NCI-H2029 treated with DMSO at 0.1 percent for 48 hours (cell line): ENCODE data around the gene AKR1A1.
A peak's percentile ranks its signal among the peaks of the same experiment; 100 is the strongest.
"Not testable (repeated sequence)": the region's sequence is repeated elsewhere in the genome, so short reads cannot be mapped to it uniquely, and the experiment has no call there.

ENCODE experiments used
- DNase-seq: peaks from one replicate; lab custom pipeline; 2025; lab: John Stamatoyannopoulos, UW

AKR1A1 gene

GRCh38 chr1:45569962-45570581 lies 19.4 kb downstream of the AKR1A1 start:
- DNase-seq: peak; percentile 82

DNA sequence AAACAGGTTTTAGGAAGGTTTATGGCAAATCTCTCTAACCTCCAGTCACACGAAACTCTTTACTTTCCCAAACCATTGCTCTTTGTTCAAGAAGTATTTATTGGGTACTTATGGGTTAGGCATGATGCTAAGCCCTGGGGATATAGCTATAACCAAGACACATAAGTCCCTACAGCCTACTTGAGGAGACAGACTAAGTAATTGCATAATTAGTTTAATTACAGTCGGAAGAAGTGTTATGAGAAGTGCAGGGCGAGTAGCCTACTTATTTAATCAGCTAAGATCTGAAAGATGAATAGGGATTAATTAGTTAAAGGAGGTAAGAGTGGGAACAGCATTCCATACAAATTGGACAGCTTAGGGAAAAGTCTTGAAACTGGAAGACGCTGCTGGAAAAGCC lies 20.0 kb downstream of the AKR1A1 start:
- DNase-seq: no peak

DNA sequence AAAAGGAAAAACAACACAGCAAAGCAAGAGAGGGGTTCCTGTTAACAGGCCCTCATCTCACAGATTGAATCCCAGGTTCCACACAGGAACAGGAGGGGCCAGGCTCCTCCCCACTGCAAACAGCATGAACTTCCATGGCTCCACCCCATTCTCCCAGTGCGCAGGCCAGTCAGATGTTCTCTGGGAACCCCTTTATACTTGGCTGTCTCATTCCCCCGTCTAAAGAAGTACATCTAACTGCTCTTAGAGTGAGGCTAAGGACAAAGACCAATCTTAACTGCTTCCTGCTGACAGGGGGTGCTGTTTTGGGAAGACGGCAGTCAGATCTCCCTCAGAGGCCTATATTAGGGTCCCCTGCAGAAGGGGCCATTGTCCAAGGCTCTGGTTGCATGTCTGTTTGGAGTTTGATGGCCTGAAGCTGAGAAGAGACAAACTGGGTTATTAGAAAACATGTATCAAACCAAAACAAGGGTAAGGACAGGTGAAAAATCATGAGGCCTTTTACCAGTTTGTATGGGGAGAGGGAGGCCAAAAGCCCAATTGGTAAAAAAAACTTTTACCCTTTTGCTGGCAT lies 22.7 kb downstream of the AKR1A1 start:
- DNase-seq: no peak

- DNase-seq: no peak
Measured at GRCh38 chr1:45574105-45574626, 23.5 kb downstream of the AKR1A1 start.

DNA sequence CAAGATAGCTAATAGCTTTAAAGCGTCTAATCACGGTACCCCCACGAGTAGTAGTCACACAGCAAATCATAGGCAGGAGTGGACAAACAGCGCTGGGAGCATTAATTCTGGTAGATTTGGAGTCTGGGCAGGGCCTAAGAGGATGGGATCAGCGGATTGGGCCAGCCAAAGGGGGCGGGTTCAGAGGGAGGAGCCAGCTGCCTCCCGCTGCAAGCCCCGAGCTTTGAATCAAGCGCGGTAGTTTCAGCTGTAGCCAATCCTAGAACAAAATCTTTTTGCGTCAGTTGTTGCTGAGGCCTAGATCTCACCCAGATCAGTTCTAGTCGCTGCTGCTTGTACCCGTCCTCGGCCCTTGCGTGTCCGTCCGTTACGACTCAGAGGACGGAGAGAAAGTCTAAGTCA lies 32.6 kb downstream of the AKR1A1 start:
- peak; percentile 99 for DNase-seq

DNA sequence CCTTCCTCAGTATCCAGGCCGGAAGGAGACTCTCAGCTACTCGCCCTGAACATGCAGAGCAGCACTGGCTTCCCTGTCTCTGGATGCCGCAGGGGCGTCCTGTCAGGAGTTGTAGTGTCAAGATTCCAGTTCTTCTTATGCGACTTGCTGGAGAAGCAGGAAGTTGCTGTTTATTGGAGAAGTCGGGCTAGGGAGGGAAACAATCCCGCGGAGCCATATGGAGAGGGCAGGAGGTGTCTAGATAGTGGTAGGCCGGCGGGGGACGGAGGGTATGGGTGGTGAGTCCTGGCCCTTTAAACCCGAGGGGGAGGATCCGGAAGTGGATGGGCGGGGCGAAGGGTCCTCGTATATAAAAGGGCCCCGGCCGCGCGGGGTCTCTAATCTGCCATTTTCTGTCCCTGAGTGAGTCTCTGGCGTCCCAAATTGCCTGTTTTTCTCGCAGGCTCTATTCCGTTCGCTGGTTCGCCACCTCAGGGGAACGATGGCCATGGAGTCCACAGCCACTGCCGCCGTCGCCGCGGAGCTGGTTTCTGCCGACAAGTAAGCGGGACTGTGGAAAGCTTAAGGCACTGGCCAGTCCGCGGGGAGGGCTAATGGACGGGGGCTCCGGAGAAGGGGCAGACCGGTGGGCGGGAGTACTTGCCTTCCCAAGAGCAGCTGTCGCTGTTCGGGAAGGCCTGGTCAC lies 33.2 kb downstream of the AKR1A1 start, which contains the start of gene NASP:
Gene NASP (plus strand): TSS at position 376 of the 685 bp plus-strand sequence. CDS start 106 bp downstream, at position 482.
- peak; percentile 96 for DNase-seq

GRCh38 chr1:45584351-45585109 lies 33.9 kb downstream of the AKR1A1 start:
- peak; percentile 98 for DNase-seq

- DNase-seq: no peak
Measured at GRCh38 chr1:45585110-45585426, 34.4 kb downstream of the AKR1A1 start.

DNA sequence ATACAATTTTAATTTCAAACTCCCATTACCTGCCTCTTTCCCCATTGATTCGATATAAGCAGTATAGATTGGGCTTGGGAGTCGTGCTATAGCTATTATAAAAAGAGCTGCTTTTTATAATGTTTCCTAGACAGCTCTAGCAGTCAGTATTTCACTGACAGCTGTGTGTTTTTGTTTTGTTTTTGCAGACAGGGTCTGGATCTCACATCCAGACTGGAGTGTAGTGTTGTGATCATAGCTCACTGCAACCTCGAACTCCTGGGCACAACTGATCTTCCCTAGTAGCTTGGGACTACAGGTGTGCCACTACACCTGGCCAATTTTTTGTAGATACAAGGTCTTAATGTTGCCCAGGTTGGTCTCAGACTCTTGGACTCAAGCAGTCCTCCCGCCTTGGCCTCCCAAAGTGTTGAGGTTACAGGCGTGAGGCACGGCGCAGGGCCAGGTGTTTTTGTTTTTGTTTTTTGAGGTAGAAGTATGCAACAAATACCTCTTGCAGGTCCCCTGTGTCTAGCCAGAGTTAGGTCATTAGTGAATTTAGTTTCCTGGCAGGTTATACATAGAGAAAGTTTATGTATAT lies 35.0 kb downstream of the AKR1A1 start:
- DNase-seq: no peak

DNA sequence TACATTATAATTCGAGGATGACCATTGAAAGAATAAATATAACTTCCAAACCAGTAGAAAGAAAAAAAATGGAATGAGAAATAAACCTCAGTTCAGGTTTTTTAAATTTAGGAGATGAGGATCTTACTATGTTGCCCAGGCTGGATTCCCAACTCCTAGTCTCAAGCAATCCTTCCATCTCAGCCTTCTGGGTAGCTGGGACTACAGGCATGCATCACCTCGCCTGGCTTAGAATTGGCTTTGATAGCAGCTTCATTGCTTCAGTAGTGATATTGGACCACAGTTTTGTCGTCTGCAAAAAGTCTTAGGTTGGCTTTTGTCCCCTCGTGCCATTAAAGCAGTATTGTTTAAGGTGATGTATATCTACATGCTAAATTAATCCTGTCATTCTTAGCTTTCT lies 36.1 kb downstream of the AKR1A1 start:
- no peak for DNase-seq

- DNase-seq: no peak
Measured at GRCh38 chr1:45589861-45590260, 39.2 kb downstream of the AKR1A1 start.

DNA sequence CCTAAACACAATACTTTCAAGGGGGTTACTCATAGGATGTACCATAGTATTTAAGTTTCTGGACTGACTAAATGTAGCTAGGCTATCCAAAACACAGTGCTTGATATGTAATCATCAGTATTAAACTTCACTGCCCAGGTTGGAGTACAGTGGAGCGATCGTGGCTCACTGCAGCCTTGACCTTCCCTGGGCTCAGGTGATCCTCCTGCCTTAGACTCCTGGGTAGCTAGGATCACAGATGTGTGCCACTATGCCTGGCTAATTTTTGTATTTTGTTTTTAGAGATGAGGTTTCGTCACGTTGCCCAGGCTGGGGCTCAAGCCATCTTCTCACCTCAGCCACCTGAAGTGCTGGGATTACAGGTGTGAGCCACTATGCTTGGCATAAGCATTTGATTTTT lies 43.8 kb downstream of the AKR1A1 start:
- DNase-seq: no peak

DNA sequence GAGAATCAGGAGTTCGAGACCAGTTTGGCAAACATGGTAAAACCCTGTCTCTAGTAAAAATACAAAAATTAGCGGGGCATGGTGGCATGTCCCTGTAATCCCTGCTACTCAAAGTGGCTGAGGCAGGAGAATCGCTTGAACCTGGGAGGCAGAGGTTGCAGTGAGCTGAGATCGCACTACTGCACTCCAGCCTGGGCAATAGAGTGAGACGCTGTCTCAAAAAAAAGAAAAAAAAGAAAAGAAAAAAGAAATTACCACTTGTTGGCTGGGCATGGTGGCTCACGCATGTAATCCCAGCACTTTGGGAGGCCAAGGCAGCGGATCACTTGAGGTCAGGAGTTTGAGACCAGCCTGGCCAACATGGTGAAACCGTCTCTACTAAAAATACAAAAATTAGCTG lies 46.1 kb downstream of the AKR1A1 start:
- DNase-seq: not testable (repeated sequence)

DNA sequence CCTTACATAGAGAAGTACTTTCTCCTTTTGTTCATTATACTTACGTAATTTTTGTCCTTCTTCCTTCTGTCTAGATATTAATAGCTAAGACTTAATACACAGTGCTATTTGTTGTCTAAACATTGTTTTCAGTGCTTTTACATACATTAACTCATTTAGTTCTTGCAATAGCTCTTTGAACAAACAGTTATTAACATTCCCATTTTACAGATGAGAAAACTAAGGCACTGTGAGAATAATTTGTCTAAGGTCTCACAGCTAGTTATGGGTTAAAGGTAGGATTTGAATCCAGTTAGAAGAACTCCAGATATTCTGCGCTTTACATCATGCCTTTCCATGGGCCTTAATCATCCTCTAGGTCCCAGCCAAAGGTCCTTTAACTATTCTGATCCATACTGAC lies 53.6 kb downstream of the AKR1A1 start:
- DNase-seq: no peak

DNA sequence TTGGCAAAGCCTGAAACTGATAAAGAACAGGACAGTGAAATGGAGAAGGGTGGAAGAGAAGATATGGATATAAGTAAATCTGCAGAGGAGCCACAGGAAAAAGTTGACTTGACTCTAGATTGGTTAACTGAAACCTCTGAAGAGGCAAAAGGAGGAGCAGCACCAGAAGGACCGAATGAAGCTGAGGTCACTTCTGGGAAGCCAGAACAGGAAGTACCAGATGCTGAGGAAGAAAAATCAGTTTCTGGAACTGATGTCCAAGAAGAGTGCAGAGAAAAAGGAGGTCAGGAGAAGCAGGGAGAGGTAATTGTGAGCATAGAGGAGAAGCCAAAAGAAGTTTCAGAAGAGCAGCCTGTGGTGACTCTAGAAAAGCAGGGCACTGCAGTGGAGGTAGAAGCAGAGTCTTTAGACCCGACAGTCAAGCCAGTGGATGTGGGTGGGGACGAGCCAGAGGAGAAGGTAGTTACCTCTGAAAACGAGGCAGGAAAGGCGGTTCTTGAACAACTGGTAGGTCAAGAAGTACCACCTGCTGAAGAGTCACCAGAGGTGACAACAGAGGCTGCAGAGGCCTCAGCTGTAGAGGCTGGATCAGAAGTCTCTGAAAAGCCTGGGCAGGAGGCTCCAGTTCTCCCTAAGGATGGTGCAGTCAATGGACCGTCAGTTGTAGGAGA lies 56.9 kb downstream of the AKR1A1 start:
- no peak for DNase-seq

DNA sequence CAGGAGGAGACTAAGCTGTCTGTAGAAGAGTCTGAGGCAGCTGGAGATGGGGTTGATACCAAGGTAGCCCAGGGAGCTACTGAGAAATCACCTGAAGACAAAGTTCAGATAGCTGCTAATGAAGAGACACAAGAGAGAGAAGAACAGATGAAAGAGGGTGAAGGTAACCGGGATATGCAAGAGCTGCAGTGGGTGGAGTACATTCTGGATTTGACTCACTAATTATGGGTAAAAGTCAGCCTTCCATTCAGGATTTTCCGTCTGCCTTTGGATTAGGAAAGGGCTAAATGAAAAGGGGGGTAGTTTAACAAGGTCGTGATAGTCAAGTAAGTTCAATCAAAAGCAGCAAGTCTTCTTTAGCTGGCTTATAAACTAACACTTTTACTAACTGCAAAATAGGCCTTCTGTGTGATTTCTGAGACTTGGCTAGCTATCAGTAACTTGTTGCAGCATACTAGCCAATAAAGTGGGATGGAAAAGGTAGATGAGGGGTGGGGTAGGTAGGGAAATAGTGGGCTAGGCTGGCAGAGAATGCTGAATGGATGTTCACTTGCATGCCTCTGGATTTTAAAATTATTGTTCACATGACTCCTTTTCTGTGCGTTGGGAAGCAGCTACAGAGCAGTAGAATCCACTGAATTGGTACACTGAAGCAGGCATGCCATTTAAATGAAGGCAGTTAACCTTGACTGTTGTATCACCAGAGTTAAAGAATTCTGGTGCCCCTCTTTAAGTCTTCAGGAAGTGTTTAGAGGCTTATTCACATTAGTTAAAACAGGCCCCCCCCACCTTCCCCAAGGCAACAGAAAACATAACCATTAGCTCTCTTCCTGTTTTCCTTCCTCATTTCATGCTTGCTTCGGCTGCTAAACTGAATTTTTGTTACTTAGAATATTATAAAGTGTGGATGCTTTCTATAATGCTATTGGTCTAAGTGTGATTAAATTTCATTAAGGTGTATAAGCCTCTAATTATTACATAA lies 57.8 kb downstream of the AKR1A1 start:
- DNase-seq: no peak

DNA sequence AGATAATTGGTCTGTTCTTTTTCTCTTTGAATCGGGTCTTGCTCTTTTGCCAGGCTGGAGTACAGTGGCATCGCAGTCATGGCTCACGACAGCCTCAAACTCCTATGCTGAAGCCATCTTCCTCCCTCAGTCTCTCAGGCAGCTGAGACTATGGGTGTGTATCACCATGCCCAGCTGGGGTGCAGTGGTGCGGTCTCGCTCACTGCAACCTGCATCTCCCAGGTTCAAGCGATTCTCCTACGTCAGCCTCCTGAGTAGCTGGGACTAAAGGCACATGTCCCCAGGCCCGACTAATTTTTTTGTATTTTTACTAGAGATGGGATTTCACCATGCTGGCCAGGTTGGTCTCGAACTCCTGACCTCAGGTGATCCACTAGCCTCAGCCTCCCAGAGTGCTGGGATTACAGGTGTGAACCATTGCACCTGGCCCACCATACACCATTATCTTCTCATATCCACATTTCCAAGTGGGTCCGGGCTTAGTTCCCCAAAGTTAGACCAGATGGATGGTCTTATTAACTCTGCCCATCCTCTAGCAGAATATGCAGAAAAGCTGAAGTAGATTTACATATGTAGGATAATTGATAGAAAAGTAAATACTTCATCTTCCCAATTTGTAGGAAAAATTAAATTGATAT lies 60.1 kb downstream of the AKR1A1 start:
- no peak for DNase-seq

DNA sequence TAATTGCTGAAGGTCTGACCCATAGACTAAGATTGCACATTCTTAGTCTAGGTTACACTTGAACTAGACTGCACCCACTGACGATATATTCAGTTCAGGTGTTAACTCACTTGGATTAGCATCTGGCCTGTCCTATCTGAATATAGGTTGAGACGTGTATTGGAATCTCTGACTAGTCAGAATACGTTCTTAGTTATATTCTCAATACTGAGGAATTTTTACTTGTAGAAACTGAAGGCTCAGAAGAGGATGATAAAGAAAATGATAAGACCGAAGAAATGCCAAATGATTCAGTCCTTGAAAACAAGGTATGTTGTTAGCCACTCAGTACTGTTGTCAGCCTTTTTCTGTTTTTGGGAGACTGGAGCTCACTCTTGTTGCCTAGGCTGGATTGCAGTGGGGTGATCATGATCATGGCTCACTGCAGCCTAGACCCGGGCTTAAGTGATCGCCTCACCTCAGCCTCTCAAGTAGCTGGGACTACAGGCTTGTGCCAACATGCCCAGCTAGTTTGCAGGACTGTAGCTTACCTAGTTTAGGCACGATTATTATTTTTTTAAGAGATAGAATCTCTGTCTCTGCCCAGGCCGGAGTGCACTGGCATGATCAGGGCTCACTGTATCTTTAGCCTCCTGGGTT lies 62.4 kb downstream of the AKR1A1 start:
- no peak for DNase-seq

- DNase-seq: no peak
Measured at GRCh38 chr1:45615885-45616284, 65.3 kb downstream of the AKR1A1 start.

- DNase-seq: no peak
Measured at GRCh38 chr1:45617618-45618017, 67.0 kb downstream of the AKR1A1 start.
